ENCODE measurements around the gene RNF220. TPM values are rescaled to one million over a fixed set of nuclear protein-coding genes. Genes with fewer than 3 reads are reported as not detected.

The RNF220 gene
- total and polyA plus RNA-seq, 2 of the 4 experiments (the other 2 are of a cell fraction) = 71.8 to 77.1 TPM

DNA sequence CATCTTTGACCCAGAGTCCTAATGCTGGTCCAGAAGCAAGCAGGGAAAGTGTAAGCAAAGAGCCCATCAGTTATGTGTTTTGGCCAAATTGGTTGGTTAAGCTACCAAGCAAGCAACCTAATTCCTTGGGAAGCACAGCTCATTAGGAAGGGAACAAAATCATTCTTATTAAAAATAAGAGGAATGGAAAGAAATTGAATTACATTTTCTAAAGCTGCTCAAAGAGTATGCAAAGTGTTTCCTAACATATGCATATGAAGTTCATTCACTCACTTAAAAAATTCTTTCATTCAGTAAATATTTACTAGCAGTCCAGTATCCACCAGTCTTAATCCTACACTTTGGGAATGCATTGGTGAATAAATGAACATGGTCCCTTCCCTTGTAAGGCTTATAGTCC is 71.8 kb downstream of the RNF220 start:
- no peak overlapping the region for H3K23ac ChIP-seq (ENCODE audit: low read depth, low read length)
- no peaks in the 10 kb centered on the region for H3K36me3 ChIP-seq (ENCODE audit: control insufficient read depth, insufficient read depth, low read length)
- no peak overlapping the region for H4K91ac ChIP-seq (ENCODE audit: insufficient read depth, low read depth, low read length)
- H2AFZ ChIP-seq (replicated peaks; ENCODE audit: low read length, poor library complexity) = no peak overlapping the region
- POLR2A ChIA-PET (ENCODE audit: unreplicated experiment) = no interaction called here
- H2AK5ac ChIP-seq (ENCODE audit: low read depth, low read length) = no peak overlapping the region
- H3K18ac ChIP-seq (ENCODE audit: low read depth, low read length) = no peak overlapping the region
- H3K14ac ChIP-seq (replicated peaks; ENCODE audit: low read depth, low read length) = no peak overlapping the region
- H3K27ac ChIP-seq (ENCODE audit: insufficient read depth, low read length) = no peak overlapping the region
- H2AK9ac ChIP-seq (replicated peaks; ENCODE audit: low read depth, low read length, poor library complexity) = no peak overlapping the region
- CTCF ChIA-PET = interaction anchor here (1.1 kb wide), 1 partner anchor 9 kb away, joined by 4 read pairs; no protein-coding TSS in a partner anchor
- H2BK15ac ChIP-seq (ENCODE audit: low read depth, low read length) = no peak overlapping the region
- dilution Hi-C loops (cut with HindIII; ENCODE audit: low sequenced_read_pairs, unreplicated experiment) (no loop called here), intact Hi-C loops (cut with micrococcal nuclease) (loop anchor here (5.0 kb wide), 1 partner anchor 50 kb away; no protein-coding TSS in a partner anchor), in situ Hi-C loops (cut with MboI; ENCODE audit: low sequenced_read_pairs) (no loop called here)
- BruUV-seq (replicated peaks) = no TSS peak
- no peak overlapping the region for H3K4ac ChIP-seq (ENCODE audit: low read depth, low read length)
- TF ChIP-seq FOS (IDR thresholded peaks at IDR 0.05; ENCODE audit: low read depth, low read length) (no peak), MAZ (IDR thresholded peaks at IDR 0.05; ENCODE audit: borderline replicate concordance, low read depth, low read length) (no peak), SMC3 (IDR thresholded peaks at IDR 0.05; ENCODE audit: low read depth, low read length) (no peak), RFX5 (IDR thresholded peaks at IDR 0.05; ENCODE audit: low read depth, low read length) (no peak), BHLHE40 (IDR thresholded peaks at IDR 0.05; ENCODE audit: low read depth, low read length) (no peak), NFE2L2 (IDR thresholded peaks at IDR 0.05; ENCODE audit: low read depth, low read length) (no peak), POLR2A (IDR thresholded peaks at IDR 0.05; ENCODE audit: low read depth, low read length) (no peak), RAD21 (IDR thresholded peaks at IDR 0.05; ENCODE audit: low read length) (no peak), CEBPB (IDR thresholded peaks at IDR 0.05; ENCODE audit: low read depth, low read length) (no peak), MAFK (IDR thresholded peaks at IDR 0.05; ENCODE audit: low read depth, low read length) (no peak), CHD1 (IDR thresholded peaks at IDR 0.05; ENCODE audit: low read depth, low read length) (no peak), MXI1 (IDR thresholded peaks at IDR 0.05; ENCODE audit: borderline replicate concordance, low read depth, low read length) (no peak), RCOR1 (IDR thresholded peaks at IDR 0.05; ENCODE audit: insufficient replicate concordance, low read length) (no peak)
- TF ChIP-seq, protein P1, sequence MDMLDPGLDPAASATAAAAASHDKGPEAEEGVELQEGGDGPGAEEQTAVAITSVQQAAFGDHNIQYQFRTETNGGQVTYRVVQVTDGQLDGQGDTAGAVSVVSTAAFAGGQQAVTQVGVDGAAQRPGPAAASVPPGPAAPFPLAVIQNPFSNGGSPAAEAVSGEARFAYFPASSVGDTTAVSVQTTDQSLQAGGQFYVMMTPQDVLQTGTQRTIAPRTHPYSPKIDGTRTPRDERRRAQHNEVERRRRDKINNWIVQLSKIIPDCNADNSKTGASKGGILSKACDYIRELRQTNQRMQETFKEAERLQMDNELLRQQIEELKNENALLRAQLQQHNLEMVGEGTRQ (IDR thresholded peaks at IDR 0.05; ENCODE audit: low read depth, low read length) = no peak
- TF ChIP-seq, protein P2, sequence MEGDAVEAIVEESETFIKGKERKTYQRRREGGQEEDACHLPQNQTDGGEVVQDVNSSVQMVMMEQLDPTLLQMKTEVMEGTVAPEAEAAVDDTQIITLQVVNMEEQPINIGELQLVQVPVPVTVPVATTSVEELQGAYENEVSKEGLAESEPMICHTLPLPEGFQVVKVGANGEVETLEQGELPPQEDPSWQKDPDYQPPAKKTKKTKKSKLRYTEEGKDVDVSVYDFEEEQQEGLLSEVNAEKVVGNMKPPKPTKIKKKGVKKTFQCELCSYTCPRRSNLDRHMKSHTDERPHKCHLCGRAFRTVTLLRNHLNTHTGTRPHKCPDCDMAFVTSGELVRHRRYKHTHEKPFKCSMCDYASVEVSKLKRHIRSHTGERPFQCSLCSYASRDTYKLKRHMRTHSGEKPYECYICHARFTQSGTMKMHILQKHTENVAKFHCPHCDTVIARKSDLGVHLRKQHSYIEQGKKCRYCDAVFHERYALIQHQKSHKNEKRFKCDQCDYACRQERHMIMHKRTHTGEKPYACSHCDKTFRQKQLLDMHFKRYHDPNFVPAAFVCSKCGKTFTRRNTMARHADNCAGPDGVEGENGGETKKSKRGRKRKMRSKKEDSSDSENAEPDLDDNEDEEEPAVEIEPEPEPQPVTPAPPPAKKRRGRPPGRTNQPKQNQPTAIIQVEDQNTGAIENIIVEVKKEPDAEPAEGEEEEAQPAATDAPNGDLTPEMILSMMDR (conservative IDR thresholded peaks at IDR 0.05; ENCODE audit: low read depth, low read length) = no peak
- TF ChIP-seq, protein P3, sequence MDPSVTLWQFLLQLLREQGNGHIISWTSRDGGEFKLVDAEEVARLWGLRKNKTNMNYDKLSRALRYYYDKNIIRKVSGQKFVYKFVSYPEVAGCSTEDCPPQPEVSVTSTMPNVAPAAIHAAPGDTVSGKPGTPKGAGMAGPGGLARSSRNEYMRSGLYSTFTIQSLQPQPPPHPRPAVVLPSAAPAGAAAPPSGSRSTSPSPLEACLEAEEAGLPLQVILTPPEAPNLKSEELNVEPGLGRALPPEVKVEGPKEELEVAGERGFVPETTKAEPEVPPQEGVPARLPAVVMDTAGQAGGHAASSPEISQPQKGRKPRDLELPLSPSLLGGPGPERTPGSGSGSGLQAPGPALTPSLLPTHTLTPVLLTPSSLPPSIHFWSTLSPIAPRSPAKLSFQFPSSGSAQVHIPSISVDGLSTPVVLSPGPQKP (IDR thresholded peaks at IDR 0.05; ENCODE audit: borderline replicate concordance, low read depth, low read length) = no peak
- no peak overlapping the region for H3K56ac ChIP-seq (ENCODE audit: extremely low read depth, insufficient read depth, low read length)
- H2BK5ac ChIP-seq (ENCODE audit: low read depth, low read length, poor library complexity, severe bottlenecking) = no peak overlapping the region
- H4K20me1 ChIP-seq (ENCODE audit: insufficient read depth, low read length) = no peaks in the 10 kb centered on the region
- H3K4me2 ChIP-seq (ENCODE audit: low read depth, low read length) = no peak overlapping the region
- H3K9ac ChIP-seq (ENCODE audit: low read depth, low read length) = no peak overlapping the region
- no peak for DNase-seq
- H3K79me1 ChIP-seq (ENCODE audit: low read depth in 1 of 2, low read length in 2 of 2) = no peaks in the 10 kb centered on the region
- H3K27me3 ChIP-seq (ENCODE audit: control insufficient read depth, insufficient read depth, low read length) = peaks cover 14% of the 10 kb centered on the region
- H3K4me3 ChIP-seq (ENCODE audit: insufficient read depth, low read depth, low read length) = no peak overlapping the region
- H3K4me1 ChIP-seq (ENCODE audit: control insufficient read depth, insufficient read depth, low read length) = no peaks in the 10 kb centered on the region
- no peak for ATAC-seq (ENCODE audit: low read depth)
- H3K9me3 ChIP-seq (ENCODE audit: control insufficient read depth, insufficient read depth, low read length) = no peaks in the 10 kb centered on the region
- H3K9me1 ChIP-seq (ENCODE audit: insufficient read depth, low read length) = no peaks in the 10 kb centered on the region
- H2BK20ac ChIP-seq (ENCODE audit: low read depth, low read length) = no peak overlapping the region
- no peak overlapping the region for H4K5ac ChIP-seq (ENCODE audit: low read depth, low read length)
- no peak overlapping the region for H4K8ac ChIP-seq (ENCODE audit: low read depth in 2 of 2, low read length in 2 of 2)
- H2BK120ac ChIP-seq (ENCODE audit: low read depth, low read length) = no peak overlapping the region
